CD14-positive monocyte (primary cell): ENCODE measurements around the gene ADIRF. TPM values are rescaled to one million over a fixed set of nuclear protein-coding genes. Genes with fewer than 3 reads are reported as not detected.
A peak's percentile ranks its signal among the peaks of the same experiment; 100 is the strongest.

Source experiments
- DNase-seq, 3 donors: peaks; one replicate each; pipeline ENCODE4 v3.0.0-alpha.2; 2011 to 2022
- H2AFZ ChIP-seq: 2 replicates; pipeline ENCODE4 v1.6.0; 2012; ENCODE audit warnings: mild to moderate bottlenecking, low read depth, low read length, inconsistent platforms; ENCODE audit not compliant: insufficient read depth, poor library complexity, severe bottlenecking
- H3K27ac ChIP-seq, 2 donors: 1 replicate in 1 of 2; 2 replicates in 1 of 2; pipeline ENCODE4 v1.5.1; 2012 to 2013; ENCODE audit warnings: low read length in 2 of 2, control low read depth in 1 of 2, inconsistent platforms in 1 of 2, low read depth in 1 of 2, mild to moderate bottlenecking in 1 of 2
- H3K27me3 ChIP-seq, 2 donors: one replicate each; pipeline versions ENCODE4 v1.6.0 to v1.6.1; 2011 to 2013; ENCODE audit warnings: low read length in 2 of 2; ENCODE audit not compliant: control insufficient read depth in 2 of 2, insufficient read depth in 2 of 2
- H3K36me3 ChIP-seq, 2 donors: replicated peaks in 1 of 2; 1 replicate in 1 of 2; 2 replicates in 1 of 2; pipeline versions ENCODE4 v1.5.1 to v1.6.1; 2012 to 2013; ENCODE audit warnings: low read length in 2 of 2, control low read depth in 1 of 2, inconsistent platforms in 1 of 2, mild to moderate bottlenecking in 1 of 2; ENCODE audit not compliant: insufficient read depth in 2 of 2, control insufficient read depth in 1 of 2
- H3K4me1 ChIP-seq, 2 donors: 1 replicate in 1 of 2; 2 replicates in 1 of 2; pipeline versions ENCODE4 v1.5.1 to v1.6.1; 2012 to 2013; ENCODE audit warnings: low read length in 2 of 2, control low read depth in 1 of 2, inconsistent platforms in 1 of 2, mild to moderate bottlenecking in 1 of 2, moderate library complexity in 1 of 2; ENCODE audit not compliant: insufficient read depth in 2 of 2, control insufficient read depth in 1 of 2
- H3K4me2 ChIP-seq: replicated peaks from 2 replicates; pipeline ENCODE3; 2012; ENCODE audit warnings: low read length, moderate library complexity, mild to moderate bottlenecking; ENCODE audit not compliant: poor library complexity, severe bottlenecking; ENCODE audit errors: extremely low read depth
- H3K4me3 ChIP-seq, 3 experiments: fragments of 200-600 bp in 1 of 3; sonication (generic) in 1 of 3; replicated peaks in 1 of 3; 1 replicate in 2 of 3; 2 replicates in 1 of 3; pipeline ENCODE4 v1.5.1; 2011 to 2013; ENCODE audit warnings: low read length in 3 of 3, mild to moderate bottlenecking in 3 of 3, control low read depth in 2 of 3, low read depth in 2 of 3, inconsistent platforms in 1 of 3, moderate library complexity in 1 of 3
- H3K79me2 ChIP-seq: 2 replicates; pipeline ENCODE4 v1.6.0; 2012; ENCODE audit warnings: mild to moderate bottlenecking, control low read depth, inconsistent platforms, low read length, moderate library complexity; ENCODE audit not compliant: insufficient read depth
- H3K9ac ChIP-seq: 2 replicates; pipeline ENCODE4 v1.6.0; 2017; ENCODE audit warnings: low read length, mild to moderate bottlenecking; ENCODE audit not compliant: insufficient read depth, poor library complexity, severe bottlenecking
- H3K9me3 ChIP-seq, 2 donors: replicated peaks in 1 of 2; 1 replicate in 1 of 2; 2 replicates in 1 of 2; pipeline versions ENCODE4 v1.5.1 to v1.6.1; 2012 to 2013; ENCODE audit warnings: low read length in 2 of 2, control low read depth in 1 of 2; ENCODE audit not compliant: control insufficient read depth in 1 of 2, insufficient read depth in 1 of 2
- H4K20me1 ChIP-seq: 2 replicates; pipeline ENCODE4 v1.6.0; 2012; ENCODE audit warnings: mild to moderate bottlenecking, low read length, control low read depth, moderate library complexity; ENCODE audit not compliant: insufficient read depth
- H3K27ac Mint-ChIP-seq, 7 donors: one replicate each; pipeline ENCODE4 v1.8.0; 2020; ENCODE audit warnings: mild to moderate bottlenecking in 7 of 7, mixed read lengths in 7 of 7, moderate library complexity in 6 of 7, inconsistent platforms in 2 of 7
- H3K27me3 Mint-ChIP-seq, 3 donors: one replicate each; pipeline ENCODE4 v1.8.0; 2021 to 2022; ENCODE audit warnings: low read depth in 3 of 3, mild to moderate bottlenecking in 3 of 3, mixed read lengths in 3 of 3, moderate library complexity in 3 of 3, inconsistent platforms in 1 of 3
- H3K36me3 Mint-ChIP-seq, 2 donors: one replicate each; pipeline ENCODE4 v1.8.0; 2020; ENCODE audit warnings: mixed read lengths in 2 of 2, inconsistent platforms in 1 of 2, mild to moderate bottlenecking in 1 of 2
- H3K4me1 Mint-ChIP-seq: one replicate; pipeline ENCODE4 v1.8.0; 2020; ENCODE audit warnings: mild to moderate bottlenecking, mixed read lengths
- H3K4me3 Mint-ChIP-seq, 2 donors: one replicate each; pipeline ENCODE4 v1.8.0; 2020; ENCODE audit warnings: mild to moderate bottlenecking in 2 of 2, mixed read lengths in 2 of 2, moderate library complexity in 1 of 2
- H3K9me3 Mint-ChIP-seq, 7 donors: one replicate each; pipeline ENCODE4 v1.8.0; 2020 to 2022; ENCODE audit warnings: mixed read lengths in 7 of 7, mild to moderate bottlenecking in 6 of 7, moderate library complexity in 6 of 7, inconsistent platforms in 2 of 7
- WGBS: methylation state at CpG from one replicate; pipeline ENCODE4 v1.1.5; 2013; ENCODE audit warnings: missing lambda C conversion rate; ENCODE audit not compliant: insufficient coverage; 5-methylcytosine and 5-hydroxymethylcytosine counted together
- intact Hi-C, 2 donors: fragments of 100-400 bp; cut with micrococcal nuclease; formaldehyde crosslinking; loops; one replicate each; pipeline versions ENCODE4 v1.15.0 to v1.15.1; 2023
- polyA minus RNA-seq: library from RNA; depleted of rRNA, polyadenylated mRNA; stranded (reverse); fragments of >200 nt; gene quantifications from 2 replicates; pipeline ENCODE4 v1.2.3, GENCODE V29; 2012
- polyA plus RNA-seq, 3 donors: library from polyadenylated mRNA; depleted of rRNA in 1 of 3; unstranded in 2 of 3; stranded (reverse) in 1 of 3; fragments of 300-500 nt in 2 of 3; fragments of >200 nt in 1 of 3; fragmentation: Illumina TruSeq in 2 of 3; gene quantifications; 1 replicate in 2 of 3; 2 replicates in 1 of 3; pipeline ENCODE4 v1.2.3, GENCODE V29; 2012 to 2021
- total RNA-seq, 12 experiments: library from RNA in 1 of 12; stranded (reverse) in 1 of 12; fragments of 120-200 nt in 1 of 12; gene quantifications; one replicate each; pipeline ENCODE4 v1.2.4 and lab custom pipeline; 2013 to 2026; ENCODE audit warnings: mixed read lengths in 6 of 12, inconsistent platforms in 1 of 12
- TF ChIP-seq, protein P1 (sequence below): fragments of 200-600 bp; IDR thresholded peaks from one replicate; pipeline ENCODE4 v1.8.0; 2022; ENCODE audit warnings: antibody characterized with exemption, mild to moderate bottlenecking

The ADIRF gene
- not detected for total RNA-seq (2013)
- under 1 TPM in 1 of 3 donors, not detected in 2; 0.19 TPM for polyA plus RNA-seq
- not detected in 2 replicates for polyA minus RNA-seq
- total RNA-seq (lab: John Stamatoyannopoulos, UW) = 0 to 0.29 (median 0.08) reads per million in 11 experiments

GRCh38 chr10:86968271-86968993, at the start of gene ADIRF:
ADIRF (plus strand) TSS chr10:86968482; CDS start chr10:86968545, 63 bp downstream.
- Histone ChIP-seq H3K4me2 (peak within 1 kb of the TSS; percentile 21), H3K9ac (no peak within 1 kb of the TSS), H3K4me1 (peaks cover 40 to 50% of the 10 kb centered on the region in 2 donors), H3K9me3 (no peaks in the 10 kb centered on the region), H3K27ac (no peak within 1 kb of the TSS), H2AFZ (peak within 1 kb of the TSS; percentile 27), H3K27me3 (peaks cover 19 to 49% of the 10 kb centered on the region in 2 donors), H3K4me3 (peak within 1 kb of the TSS in 1 of 3 experiments; percentile 24), H3K79me2 (no peaks in the 10 kb centered on the region), H3K36me3 (no peaks in the 10 kb centered on the region), H4K20me1 (no peaks in the 10 kb centered on the region)
- Mint-ChIP-seq H3K27me3 (peaks cover 52 to 81% (median 59%) of the 10 kb centered on the region in 3 donors), H3K36me3 (peaks cover 0 to 4% of the 10 kb centered on the region in 2 donors), H3K9me3 (peaks cover 0 to 7% (median 0%) of the 10 kb centered on the region in 7 donors), H3K4me3 (peak within 1 kb of the TSS; percentile 27 to 73), H3K4me1 (peaks cover 39% of the 10 kb centered on the region), H3K27ac (peak within 1 kb of the TSS in 2 of 7 donors; percentile 23 to 76)
- no peak for DNase-seq
- intact Hi-C loops = no loop called here
- WGBS = 8% methylated on average over 56 of the region's 59 CpGs
- TF ChIP-seq, protein P1, sequence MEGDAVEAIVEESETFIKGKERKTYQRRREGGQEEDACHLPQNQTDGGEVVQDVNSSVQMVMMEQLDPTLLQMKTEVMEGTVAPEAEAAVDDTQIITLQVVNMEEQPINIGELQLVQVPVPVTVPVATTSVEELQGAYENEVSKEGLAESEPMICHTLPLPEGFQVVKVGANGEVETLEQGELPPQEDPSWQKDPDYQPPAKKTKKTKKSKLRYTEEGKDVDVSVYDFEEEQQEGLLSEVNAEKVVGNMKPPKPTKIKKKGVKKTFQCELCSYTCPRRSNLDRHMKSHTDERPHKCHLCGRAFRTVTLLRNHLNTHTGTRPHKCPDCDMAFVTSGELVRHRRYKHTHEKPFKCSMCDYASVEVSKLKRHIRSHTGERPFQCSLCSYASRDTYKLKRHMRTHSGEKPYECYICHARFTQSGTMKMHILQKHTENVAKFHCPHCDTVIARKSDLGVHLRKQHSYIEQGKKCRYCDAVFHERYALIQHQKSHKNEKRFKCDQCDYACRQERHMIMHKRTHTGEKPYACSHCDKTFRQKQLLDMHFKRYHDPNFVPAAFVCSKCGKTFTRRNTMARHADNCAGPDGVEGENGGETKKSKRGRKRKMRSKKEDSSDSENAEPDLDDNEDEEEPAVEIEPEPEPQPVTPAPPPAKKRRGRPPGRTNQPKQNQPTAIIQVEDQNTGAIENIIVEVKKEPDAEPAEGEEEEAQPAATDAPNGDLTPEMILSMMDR = no peak

- Histone ChIP-seq H3K27me3 (no peaks in the 10 kb centered on the region), H3K36me3 (no peaks in the 10 kb centered on the region), H3K79me2 (no peaks in the 10 kb centered on the region), H3K4me2 (no peak overlapping the region), H3K9me3 (no peaks in the 10 kb centered on the region), H2AFZ (no peak overlapping the region), H3K9ac (no peak overlapping the region), H3K4me3 (no peak overlapping the region), H3K4me1 (no peaks in the 10 kb centered on the region), H4K20me1 (no peaks in the 10 kb centered on the region), H3K27ac (no peak overlapping the region)
- 97% methylated on average over 7 of the region's 9 CpGs for WGBS
- Mint-ChIP-seq H3K4me1 (no peaks in the 10 kb centered on the region), H3K9me3 (no peaks in the 10 kb centered on the region), H3K27me3 (peaks cover 0 to 2% (median 0%) of the 10 kb centered on the region in 3 donors), H3K36me3 (no peaks in the 10 kb centered on the region), H3K27ac (no peak overlapping the region), H3K4me3 (no peak overlapping the region)
- no peak for DNase-seq
- TF ChIP-seq, protein P1 = no peak
- intact Hi-C loops = no loop called here
Measured at GRCh38 chr10:86922553-86922961, 45.7 kb upstream of the ADIRF start.
